ENCODE results near the gene COASY.

The COASY gene

DNA sequence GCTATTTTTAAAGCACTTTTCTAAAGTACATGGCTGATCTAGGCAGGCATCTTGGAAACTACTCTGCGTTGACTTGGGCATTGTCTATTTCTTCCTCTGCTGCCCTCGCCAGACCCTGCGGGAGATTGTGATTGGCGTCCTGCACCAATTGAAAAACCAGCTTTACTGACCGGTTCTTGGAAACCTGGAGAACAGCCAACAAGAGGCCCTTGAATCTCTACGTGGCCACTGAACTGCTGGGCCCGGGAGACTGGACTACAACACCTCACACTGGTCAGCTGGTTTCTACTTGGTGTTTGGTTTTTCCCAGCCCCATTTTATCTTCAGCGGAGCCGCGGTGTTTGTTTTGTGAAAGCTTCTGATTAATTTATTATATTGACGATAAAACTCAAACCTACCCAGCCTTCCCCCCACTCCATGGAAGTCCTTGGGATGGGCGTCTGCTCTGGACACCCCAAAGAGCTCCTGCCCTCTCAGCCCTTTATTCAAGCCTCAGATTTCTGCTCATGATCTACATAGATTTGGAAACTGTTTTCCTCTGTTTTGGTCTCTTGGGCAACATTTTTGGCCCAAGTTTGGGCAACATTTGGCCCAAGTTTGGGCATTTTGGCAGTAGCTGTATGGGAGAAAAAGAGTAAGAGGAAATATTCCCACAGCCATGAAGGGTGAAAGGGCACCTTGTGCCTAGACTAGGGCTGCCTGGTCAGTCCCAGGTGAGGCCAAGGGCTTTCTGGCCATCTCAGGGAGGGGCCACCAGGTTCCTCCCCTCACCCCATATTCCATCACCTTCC lies 9.7 kb downstream of the COASY start:
- H3K36me3 ChIP-seq = peaks cover 74% of the 10 kb centered on the region
- H3K27me3 ChIP-seq = no peaks in the 10 kb centered on the region
- no peak overlapping the region for H3K4me3 ChIP-seq (ENCODE audit: low read depth in 1 of 2, low read length in 1 of 2)
- H3K4me1 ChIP-seq (ENCODE audit: control insufficient read depth in 1 of 2, insufficient read depth in 1 of 2, low read depth in 1 of 2, low read length in 1 of 2) = peaks cover 34 to 41% of the 10 kb centered on the region in 2 experiments
- no peak overlapping the region for H3K27ac ChIP-seq
- no peaks in the 10 kb centered on the region for H3K9me3 ChIP-seq
- TF ChIP-seq, protein P1, sequence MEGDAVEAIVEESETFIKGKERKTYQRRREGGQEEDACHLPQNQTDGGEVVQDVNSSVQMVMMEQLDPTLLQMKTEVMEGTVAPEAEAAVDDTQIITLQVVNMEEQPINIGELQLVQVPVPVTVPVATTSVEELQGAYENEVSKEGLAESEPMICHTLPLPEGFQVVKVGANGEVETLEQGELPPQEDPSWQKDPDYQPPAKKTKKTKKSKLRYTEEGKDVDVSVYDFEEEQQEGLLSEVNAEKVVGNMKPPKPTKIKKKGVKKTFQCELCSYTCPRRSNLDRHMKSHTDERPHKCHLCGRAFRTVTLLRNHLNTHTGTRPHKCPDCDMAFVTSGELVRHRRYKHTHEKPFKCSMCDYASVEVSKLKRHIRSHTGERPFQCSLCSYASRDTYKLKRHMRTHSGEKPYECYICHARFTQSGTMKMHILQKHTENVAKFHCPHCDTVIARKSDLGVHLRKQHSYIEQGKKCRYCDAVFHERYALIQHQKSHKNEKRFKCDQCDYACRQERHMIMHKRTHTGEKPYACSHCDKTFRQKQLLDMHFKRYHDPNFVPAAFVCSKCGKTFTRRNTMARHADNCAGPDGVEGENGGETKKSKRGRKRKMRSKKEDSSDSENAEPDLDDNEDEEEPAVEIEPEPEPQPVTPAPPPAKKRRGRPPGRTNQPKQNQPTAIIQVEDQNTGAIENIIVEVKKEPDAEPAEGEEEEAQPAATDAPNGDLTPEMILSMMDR (IDR thresholded peaks at IDR 0.05) = no peak

GRCh38 chr17:42573095-42573494 lies 11.1 kb downstream of the COASY start:
- Histone ChIP-seq H3K4me1 (ENCODE audit: control insufficient read depth in 1 of 2, insufficient read depth in 1 of 2, low read depth in 1 of 2, low read length in 1 of 2) (peaks cover 36 to 44% of the 10 kb centered on the region in 2 experiments), H3K36me3 (peaks cover 79% of the 10 kb centered on the region), H3K27me3 (no peaks in the 10 kb centered on the region), H3K9me3 (no peaks in the 10 kb centered on the region), H3K27ac (peak overlapping the region; percentile 70), H3K4me3 (ENCODE audit: low read depth in 1 of 2, low read length in 1 of 2) (no peak overlapping the region)
- TF ChIP-seq, protein P1 (IDR thresholded peaks at IDR 0.05) = no peak

DNA sequence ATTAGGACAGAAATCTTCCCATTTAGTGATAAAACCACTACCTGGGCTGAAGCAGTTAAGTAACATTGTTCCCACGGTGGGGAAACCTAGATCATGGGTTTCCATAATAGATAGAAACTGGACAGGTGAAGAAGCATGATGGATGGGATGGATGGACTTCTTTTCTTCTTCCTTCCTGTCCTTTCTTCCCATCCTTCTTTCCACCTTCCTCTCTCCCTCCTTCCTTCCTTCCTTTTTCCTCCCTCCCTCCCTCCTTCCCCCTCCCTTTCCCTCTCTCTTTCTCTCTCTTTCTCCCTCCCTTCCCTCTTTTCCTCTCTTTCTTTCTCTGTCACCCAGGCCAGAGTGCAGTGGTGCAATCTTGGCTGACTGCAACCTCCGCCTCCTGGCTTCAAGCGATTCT lies 12.5 kb downstream of the COASY start:
- Histone ChIP-seq H3K9me3 (no peaks in the 10 kb centered on the region), H3K4me1 (ENCODE audit: control insufficient read depth in 1 of 2, insufficient read depth in 1 of 2, low read depth in 1 of 2, low read length in 1 of 2) (peaks cover 34 to 42% of the 10 kb centered on the region in 2 experiments), H3K36me3 (peaks cover 68% of the 10 kb centered on the region), H3K4me3 (ENCODE audit: low read depth in 1 of 2, low read length in 1 of 2) (no peak overlapping the region), H3K27ac (no peak overlapping the region), H3K27me3 (no peaks in the 10 kb centered on the region)
- TF ChIP-seq, protein P1 (IDR thresholded peaks at IDR 0.05) = no peak

DNA sequence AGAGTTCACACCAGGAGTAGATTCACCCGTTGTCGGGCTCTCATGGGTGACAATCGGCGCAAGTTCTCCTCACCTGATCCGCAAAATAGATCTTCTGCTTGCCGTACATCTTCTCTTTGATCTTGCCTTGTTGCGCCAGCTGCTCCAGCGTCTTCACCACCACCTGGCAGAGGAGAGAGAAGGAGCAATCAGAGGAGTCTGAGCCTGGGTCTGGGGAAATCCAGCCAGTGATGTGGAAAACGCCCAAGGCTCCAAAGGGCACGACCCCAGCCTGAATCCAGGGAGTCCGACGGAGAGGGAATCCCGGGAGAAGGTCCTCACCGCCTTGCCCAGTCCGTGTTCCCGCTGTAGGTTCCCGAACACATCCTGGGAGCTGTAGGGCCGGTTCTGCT lies 15.2 kb downstream of the COASY start:
- Histone ChIP-seq H3K4me3 (ENCODE audit: low read depth in 1 of 2, low read length in 1 of 2) (peak overlapping the region; percentile 70 to 74), H3K4me1 (ENCODE audit: control insufficient read depth in 1 of 2, insufficient read depth in 1 of 2, low read depth in 1 of 2, low read length in 1 of 2) (peaks cover 34 to 50% of the 10 kb centered on the region in 2 experiments), H3K27me3 (no peaks in the 10 kb centered on the region), H3K9me3 (no peaks in the 10 kb centered on the region), H3K27ac (peak overlapping the region; percentile 96), H3K36me3 (peaks cover 66% of the 10 kb centered on the region)
- TF ChIP-seq, protein P1 (IDR thresholded peaks at IDR 0.05) = no peak

- H3K36me3 ChIP-seq = peaks cover 66% of the 10 kb centered on the region
- H3K4me1 ChIP-seq (ENCODE audit: control insufficient read depth in 1 of 2, insufficient read depth in 1 of 2, low read depth in 1 of 2, low read length in 1 of 2) = peaks cover 33 to 49% of the 10 kb centered on the region in 2 experiments
Observed at GRCh38 chr17:42577532-42578281, 15.8 kb downstream of the COASY start, which contains the start of gene PSMC3IP. PSMC3IP (minus strand) TSS chr17:42577729; CDS start chr17:42577686, 43 bp downstream.

More at GRCh38 chr17:42577532-42578281, 15.8 kb downstream of the COASY start, which contains the start of gene PSMC3IP:
- Histone ChIP-seq H3K4me3 (ENCODE audit: low read depth in 1 of 2, low read length in 1 of 2) (peak within 1 kb of the TSS; percentile 70 to 74), H3K9me3 (no peaks in the 10 kb centered on the region), H3K27ac (peak within 1 kb of the TSS; percentile 96), H3K27me3 (no peaks in the 10 kb centered on the region)
- TF ChIP-seq, protein P1 (IDR thresholded peaks at IDR 0.05) = peak; percentile 75
